Stimulated activated CD8-positive, alpha-beta memory T cell treated with anti-CD3 and anti-CD28 coated beads, Interleukin-7, amount 100 ng/mL, for 1 hour (primary cell): ENCODE data around the gene NUDT17.

Experiments used
- DNase-seq, 2 donors: peaks; one replicate each; pipeline ENCODE4 v3.0.0-alpha.2; 2020; ENCODE audit warnings: low read depth in 2 of 2

Gene NUDT17

GRCh38 chr1:145889722-145890121 lies 44.3 kb downstream of the NUDT17 start:
- no peak for DNase-seq

- no peak for DNase-seq
These were observed 45.7 kb downstream of the NUDT17 start for GRCh38 chr1:145891143-145891542.

GRCh38 chr1:145891587-145892485 lies 46.4 kb downstream of the NUDT17 start:
- peak in 1 of 2 donors; percentile 16 for DNase-seq

GRCh38 chr1:145892486-145893087 lies 47.2 kb downstream of the NUDT17 start:
- DNase-seq, result no peak

GRCh38 chr1:145893306-145894055 lies 48.1 kb downstream of the NUDT17 start:
- DNase-seq, result no peak

- no peak for DNase-seq
These were observed 50.0 kb downstream of the NUDT17 start for GRCh38 chr1:145895471-145895870.

- no peak for DNase-seq
These were observed 52.5 kb downstream of the NUDT17 start for GRCh38 chr1:145897969-145898368.
